T-cell (primary cell): ENCODE results near the gene OR9G4. TPM values are rescaled to one million over a fixed set of nuclear protein-coding genes. Genes with fewer than 3 reads are reported as not detected.

Experiments
- ATAC-seq, 4 experiments: fragments of 200-7000 bp in 3 of 4; fragments of 150-1000 bp in 1 of 4; cut with Tn5 transposase; replicated peaks in 1 of 4; 1 replicate in 3 of 4; 2 replicates in 1 of 4; pipeline ENCODE4 v1.10.0; 2021; ENCODE audit warnings: moderate library complexity in 3 of 4, mild to moderate bottlenecking in 2 of 4, moderate number of reproducible peaks in 1 of 4
- CTCF ChIA-PET, 2 donors: fragments of 300-600 bp; sonication (Branson Sonifier 250); formaldehyde crosslinking; loops; one replicate each; lab custom pipeline; 2022; ENCODE audit warnings: antibody characterized with exemption in 2 of 2; lab: Charles Lee
- POLR2A ChIA-PET, 2 donors: fragments of 300-600 bp; sonication (Branson Sonifier 250); formaldehyde crosslinking; loops; one replicate each; lab custom pipeline; 2022; ENCODE audit warnings: antibody characterized with exemption in 2 of 2; lab: Charles Lee
- DNase-seq, 35 experiments: peaks; one replicate each; pipeline versions ENCODE4 v3.0.0 to v3.0.0-alpha.2; 2013 to 2023
- H3K27ac ChIP-seq: one replicate; pipeline ENCODE4 v1.5.1; 2013; ENCODE audit warnings: low read length
- H3K27me3 ChIP-seq, 2 experiments: replicated peaks in 1 of 2; 1 replicate in 1 of 2; 2 replicates in 1 of 2; pipeline versions ENCODE4 v1.6.1 to v1.7.0; 2013; ENCODE audit warnings: low read length in 1 of 2, mixed read lengths in 1 of 2; ENCODE audit not compliant: control insufficient read depth in 2 of 2, insufficient read depth in 2 of 2; ENCODE audit errors: extremely low read depth in 1 of 2
- H3K36me3 ChIP-seq, 2 donors: 1 replicate in 1 of 2; 2 replicates in 1 of 2; pipeline versions ENCODE4 v1.6.1 to v1.7.0; 2013; ENCODE audit warnings: low read length in 1 of 2; ENCODE audit not compliant: control insufficient read depth in 2 of 2, insufficient read depth in 1 of 2; ENCODE audit errors: extremely low read depth in 1 of 2
- H3K4me1 ChIP-seq, 2 experiments: 1 replicate in 1 of 2; 2 replicates in 1 of 2; pipeline versions ENCODE4 v1.6.1 to v1.7.0; 2013; ENCODE audit warnings: low read length in 2 of 2, mixed read lengths in 1 of 2; ENCODE audit not compliant: insufficient read depth in 2 of 2, control insufficient read depth in 1 of 2; ENCODE audit errors: extremely low read depth in 1 of 2
- H3K4me3 ChIP-seq, 2 donors: 1 replicate in 1 of 2; 2 replicates in 1 of 2; pipeline versions ENCODE4 v1.5.1 to v1.7.0; 2013; ENCODE audit warnings: mild to moderate bottlenecking in 2 of 2, low read length in 1 of 2, moderate library complexity in 1 of 2; ENCODE audit not compliant: control insufficient read depth in 1 of 2; ENCODE audit errors: extremely low read depth in 1 of 2
- H3K9me3 ChIP-seq: 2 replicates; pipeline ENCODE4 v1.7.0; 2013
- H3K27ac Mint-ChIP-seq, 2 donors: one replicate each; pipeline ENCODE4 v1.8.0; 2020 to 2021; ENCODE audit warnings: mild to moderate bottlenecking in 2 of 2, mixed read lengths in 2 of 2
- H3K27me3 Mint-ChIP-seq, 2 donors: one replicate each; pipeline ENCODE4 v1.8.0; 2021 to 2022; ENCODE audit warnings: mixed read lengths in 2 of 2
- H3K36me3 Mint-ChIP-seq: one replicate; pipeline ENCODE4 v1.8.0; 2021; ENCODE audit warnings: mixed read lengths
- H3K4me1 Mint-ChIP-seq, 3 donors: one replicate each; pipeline ENCODE4 v1.8.0; 2020 to 2022; ENCODE audit warnings: mixed read lengths in 3 of 3, mild to moderate bottlenecking in 1 of 3
- H3K4me3 Mint-ChIP-seq, 3 donors: one replicate each; pipeline ENCODE4 v1.8.0; 2020 to 2022; ENCODE audit warnings: mild to moderate bottlenecking in 3 of 3, mixed read lengths in 3 of 3, moderate library complexity in 3 of 3
- H3K9me3 Mint-ChIP-seq, 3 donors: one replicate each; pipeline ENCODE4 v1.8.0; 2020 to 2022; ENCODE audit warnings: mixed read lengths in 3 of 3
- WGBS: methylation state at CpG from one replicate; pipeline ENCODE4 v1.1.5; 2013; ENCODE audit warnings: missing lambda C conversion rate; ENCODE audit not compliant: insufficient coverage; 5-methylcytosine and 5-hydroxymethylcytosine counted together
- total RNA-seq, 35 experiments: library from RNA in 6 of 35; stranded (reverse) in 6 of 35; fragments of 120-200 nt in 1 of 35; gene quantifications; one replicate each; pipeline versions ENCODE4 v1.2.1 to v1.2.4 and lab custom pipeline; 2013 to 2026

The OR9G4 gene
- total RNA-seq (not detected), total RNA-seq (lab: John Stamatoyannopoulos, UW) (0 reads per million in 29 experiments)
- total RNA-seq (2013): not detected

GRCh38 chr11:56748597-56748996, at the start of gene OR9G4:
TSS of gene OR9G4 (minus strand) at chr11:56748697. CDS start at chr11:56743766, 4,931 bp downstream.
- Mint-ChIP-seq H3K27ac (no peak within 1 kb of the TSS), H3K4me3 (no peak within 1 kb of the TSS), H3K36me3 (no peaks in the 10 kb centered on the region), H3K9me3 (peaks cover 8 to 13% (median 10%) of the 10 kb centered on the region in 3 donors), H3K27me3 (no peaks in the 10 kb centered on the region), H3K4me1 (no peaks in the 10 kb centered on the region)
- WGBS: no CpG with 5 or more reads among the region's 1 CpG
- no peaks in the 10 kb centered on the region for H3K36me3 ChIP-seq
- no peak within 1 kb of the TSS for H3K4me3 ChIP-seq
- DNase-seq (no peak), ATAC-seq (no peak)
- no peak within 1 kb of the TSS for H3K27ac ChIP-seq
- no peaks in the 10 kb centered on the region for H3K27me3 ChIP-seq
- H3K9me3 ChIP-seq: no peaks in the 10 kb centered on the region
- ChIA-PET CTCF (no interaction called here), POLR2A (no interaction called here)
- H3K4me1 ChIP-seq: no peaks in the 10 kb centered on the region

DNA sequence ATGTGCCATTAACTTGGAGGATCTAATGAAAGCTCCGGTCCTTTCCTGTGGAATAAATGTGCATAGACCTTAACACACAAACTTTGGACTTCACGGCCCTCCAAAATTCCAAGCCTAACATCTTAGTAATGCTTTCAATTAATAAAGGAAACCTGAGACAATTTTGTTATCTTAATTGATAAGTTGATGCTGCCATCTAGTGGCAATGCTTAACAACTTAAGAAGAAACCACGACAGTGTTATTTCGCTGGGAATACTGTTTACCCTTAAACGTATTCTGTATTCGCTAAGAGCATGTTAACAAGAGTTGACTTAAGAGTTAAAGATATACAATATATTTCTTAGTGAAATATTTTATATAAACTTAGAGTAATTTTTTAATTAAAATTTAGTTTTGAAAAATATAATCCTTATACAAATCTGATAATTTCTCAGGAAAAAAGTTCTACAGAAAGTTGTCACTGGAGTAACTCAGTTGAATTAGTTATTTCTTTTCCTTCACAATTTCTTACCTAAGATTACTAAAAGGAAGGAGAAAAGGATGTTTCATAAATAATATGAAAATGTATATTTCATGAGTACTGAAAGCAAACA, 35.0 kb upstream of the OR9G4 start:
- H3K4me3 ChIP-seq: no peak overlapping the region
- WGBS: no CpG with 5 or more reads among the region's 6 CpGs

GRCh38 chr11:56782167-56782847, 33.8 kb upstream of the OR9G4 start:
- ATAC-seq (no peak), DNase-seq (no peak)
- Histone ChIP-seq H3K9me3 (no peaks in the 10 kb centered on the region), H3K27me3 (no peaks in the 10 kb centered on the region), H3K36me3 (no peaks in the 10 kb centered on the region), H3K4me3 (no peak overlapping the region), H3K4me1 (no peaks in the 10 kb centered on the region), H3K27ac (no peak overlapping the region)
- Mint-ChIP-seq H3K36me3 (no peaks in the 10 kb centered on the region), H3K4me1 (no peaks in the 10 kb centered on the region), H3K27me3 (no peaks in the 10 kb centered on the region), H3K27ac (no peak overlapping the region), H3K4me3 (no peak overlapping the region), H3K9me3 (no peaks in the 10 kb centered on the region)
- CTCF ChIA-PET: interaction anchor here in 1 of 2 donors (0.9 to 1.5 kb wide), 2 partner anchors 9 to 16 kb away, joined by 3 read pairs; no protein-coding TSS in a partner anchor
- WGBS: 73% methylated on average over 3 of the region's 10 CpGs
- POLR2A ChIA-PET: no interaction called here

More for the DNA sequence above, 35.0 kb upstream of the OR9G4 start:
- no peaks in the 10 kb centered on the region for H3K9me3 ChIP-seq
- H3K27ac Mint-ChIP-seq: no peak overlapping the region
- ChIA-PET POLR2A (no interaction called here), CTCF (interaction anchor here in 1 of 2 donors (1.1 to 1.5 kb wide), 3 partner anchors 11 to 40 kb away, joined by 3 read pairs; no protein-coding TSS in a partner anchor)
- ATAC-seq (no peak), DNase-seq (peak in 1 of 35 experiments; percentile 28)
- H3K27me3 Mint-ChIP-seq: no peaks in the 10 kb centered on the region
- no peaks in the 10 kb centered on the region for H3K36me3 ChIP-seq
- no peaks in the 10 kb centered on the region for H3K4me1 Mint-ChIP-seq
- H3K27me3 ChIP-seq: no peaks in the 10 kb centered on the region
- no peaks in the 10 kb centered on the region for H3K9me3 Mint-ChIP-seq
- H3K36me3 Mint-ChIP-seq: no peaks in the 10 kb centered on the region
- peak overlapping the region in 1 of 3 donors; percentile 21 for H3K4me3 Mint-ChIP-seq
- H3K4me1 ChIP-seq: no peaks in the 10 kb centered on the region
- no peak overlapping the region for H3K27ac ChIP-seq

DNA sequence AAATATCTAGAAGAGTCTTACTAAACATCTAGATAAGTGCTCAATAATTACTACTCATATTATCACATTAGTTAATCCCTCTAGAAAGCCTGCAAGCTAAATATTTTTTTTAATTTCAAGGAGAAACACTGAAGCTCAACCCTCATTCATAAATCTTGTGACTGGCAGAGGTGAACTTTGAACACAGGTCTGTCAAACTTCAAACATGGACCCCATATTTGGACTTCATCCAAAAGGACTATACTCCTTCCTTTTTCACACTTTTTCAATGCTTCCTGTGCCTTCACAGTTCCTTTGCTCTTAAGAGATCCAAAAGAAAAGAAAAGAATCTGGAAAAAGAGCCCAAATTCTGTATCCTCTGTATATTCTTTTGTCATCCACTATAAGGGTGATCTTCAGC, 28.3 kb upstream of the OR9G4 start:
- Histone ChIP-seq H3K27me3 (no peaks in the 10 kb centered on the region), H3K36me3 (no peaks in the 10 kb centered on the region), H3K9me3 (no peaks in the 10 kb centered on the region), H3K4me1 (no peaks in the 10 kb centered on the region), H3K27ac (no peak overlapping the region), H3K4me3 (no peak overlapping the region)
- POLR2A ChIA-PET: no interaction called here
- no peaks in the 10 kb centered on the region for H3K4me1 Mint-ChIP-seq
- no peaks in the 10 kb centered on the region for H3K27me3 Mint-ChIP-seq
- no peaks in the 10 kb centered on the region for H3K36me3 Mint-ChIP-seq
- no peak overlapping the region for H3K27ac Mint-ChIP-seq
- ATAC-seq (no peak), DNase-seq (no peak)
- peaks cover 0 to 2% (median 2%) of the 10 kb centered on the region in 3 donors for H3K9me3 Mint-ChIP-seq
- no peak overlapping the region for H3K4me3 Mint-ChIP-seq
- CTCF ChIA-PET: no interaction called here

- Mint-ChIP-seq H3K9me3 (peaks cover 0 to 5% (median 0%) of the 10 kb centered on the region in 3 donors), H3K27ac (no peak overlapping the region), H3K4me1 (no peaks in the 10 kb centered on the region), H3K4me3 (no peak overlapping the region), H3K36me3 (no peaks in the 10 kb centered on the region), H3K27me3 (no peaks in the 10 kb centered on the region)
- Histone ChIP-seq H3K27ac (no peak overlapping the region), H3K27me3 (no peaks in the 10 kb centered on the region), H3K9me3 (no peaks in the 10 kb centered on the region), H3K36me3 (no peaks in the 10 kb centered on the region), H3K4me3 (no peak overlapping the region), H3K4me1 (no peaks in the 10 kb centered on the region)
- CTCF ChIA-PET: no interaction called here
- POLR2A ChIA-PET: interaction anchor here in 1 of 2 donors (0.6 kb wide), 1 partner anchor 956 kb away, joined by 3 read pairs; no protein-coding TSS in a partner anchor
- ATAC-seq (no peak), DNase-seq (no peak)
- 100% methylated on average over 1 of the region's 4 CpGs for WGBS
Measured at GRCh38 chr11:56764976-56765375, 16.5 kb upstream of the OR9G4 start.

DNA sequence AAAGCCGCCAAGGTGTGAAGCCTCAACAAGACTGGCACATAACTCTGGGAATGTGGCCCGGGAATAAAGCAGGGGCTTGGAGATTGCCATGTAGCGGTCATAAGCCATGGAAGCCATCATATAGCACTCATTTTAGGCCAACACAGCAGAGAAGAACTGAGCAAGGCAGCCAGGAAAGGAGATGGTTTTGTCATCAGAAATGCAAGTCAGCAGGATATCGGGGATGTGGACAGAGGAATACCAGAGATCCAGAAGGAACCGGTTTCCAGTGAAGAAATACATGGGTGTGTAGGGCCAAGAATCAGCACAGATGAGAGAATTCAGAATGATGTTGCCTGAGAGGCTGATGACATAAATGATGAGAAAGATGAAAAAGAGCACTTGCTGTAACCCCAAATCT, 3.0 kb upstream of the OR9G4 start:
- Mint-ChIP-seq H3K27me3 (no peaks in the 10 kb centered on the region), H3K4me1 (no peaks in the 10 kb centered on the region), H3K27ac (no peak overlapping the region), H3K9me3 (peaks cover 12 to 15% (median 14%) of the 10 kb centered on the region in 3 donors), H3K36me3 (no peaks in the 10 kb centered on the region), H3K4me3 (no peak overlapping the region)
- WGBS: 67% methylated on average over 5 of the region's 5 CpGs
- POLR2A ChIA-PET: no interaction called here
- no peak for DNase-seq
- ATAC-seq: no peak
- Histone ChIP-seq H3K4me3 (no peak overlapping the region), H3K36me3 (no peaks in the 10 kb centered on the region), H3K27me3 (no peaks in the 10 kb centered on the region), H3K27ac (no peak overlapping the region), H3K4me1 (no peaks in the 10 kb centered on the region), H3K9me3 (no peaks in the 10 kb centered on the region)
- CTCF ChIA-PET: no interaction called here
